PC-3 (cell line): Measurements from ENCODE around the gene QPCT.

Experiments used
- CTCF ChIP-seq: fragments of 300-600 bp; sonication (generic); conservative IDR thresholded peaks from 2 replicates; pipeline ENCODE4 v1.5.1; 2017; ENCODE audit warnings: antibody characterized with exemption, low read depth, mild to moderate bottlenecking, low read length
- EZH2 ChIP-seq: fragments of 300-600 bp; sonication (generic); IDR thresholded peaks from one replicate; pipeline ENCODE4 v1.6.1; 2017; ENCODE audit warnings: antibody characterized with exemption, mild to moderate bottlenecking, low read length; ENCODE audit not compliant: unreplicated experiment

GRCh38 chr2:37378411-37378810 lies 34.0 kb downstream of the QPCT start:
- no peak for TF ChIP-seq EZH2
- TF ChIP-seq CTCF: no peak
